ENCODE data around the gene SLC22A16. TPM values are rescaled to one million over a fixed set of nuclear protein-coding genes. Genes with fewer than 3 reads are reported as not detected.

Gene SLC22A16
- total RNA-seq, 1 donor from 2014 or later, result not detected

DNA sequence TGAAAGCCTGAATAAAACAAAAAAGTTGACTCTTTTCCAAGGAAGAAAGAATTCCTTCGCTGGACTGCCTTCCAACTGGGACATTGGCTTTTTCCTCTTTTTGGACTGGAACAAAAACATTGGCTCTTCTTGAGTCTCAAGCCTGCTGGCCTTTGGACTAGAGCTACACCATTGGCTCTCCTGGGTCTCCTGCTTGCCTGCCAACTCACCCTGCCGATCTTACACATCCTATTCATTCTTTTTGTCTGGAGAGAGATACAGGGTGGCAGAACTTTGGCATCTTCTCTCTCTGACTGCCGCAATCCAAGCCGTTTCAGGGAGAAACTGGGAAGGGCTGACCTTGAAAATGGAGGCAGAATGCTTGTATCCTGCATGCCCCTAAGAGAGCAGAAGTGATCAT is 81.2 kb downstream of the SLC22A16 start:
- TF ChIP-seq POLR2A (IDR thresholded peaks at IDR 0.05), result no peak
- TF ChIP-seq POLR2AphosphoS5 (IDR thresholded peaks at IDR 0.05; ENCODE audit: insufficient read depth in 1 of 2, low read depth in 1 of 2), result no peak
- no peak for TF ChIP-seq CTCF (IDR thresholded peaks at IDR 0.05)
- no peaks in the 10 kb centered on the region for H3K36me3 ChIP-seq
- no peaks in the 10 kb centered on the region for H3K27me3 ChIP-seq
- no peaks in the 10 kb centered on the region for H3K9me3 ChIP-seq
- DNase-seq (ENCODE audit: extremely low spot score in 2 of 2), result no peak
- intact Hi-C loops (cut with DNase I), result loop anchor here (10.0 kb wide), 2 partner anchors 220 to 350 kb away; partner anchors contain the start of gene WASF1
- H3K27ac ChIP-seq, result no peak overlapping the region
- H3K4me1 ChIP-seq, result no peaks in the 10 kb centered on the region
- no peak overlapping the region for H3K4me3 ChIP-seq

DNA sequence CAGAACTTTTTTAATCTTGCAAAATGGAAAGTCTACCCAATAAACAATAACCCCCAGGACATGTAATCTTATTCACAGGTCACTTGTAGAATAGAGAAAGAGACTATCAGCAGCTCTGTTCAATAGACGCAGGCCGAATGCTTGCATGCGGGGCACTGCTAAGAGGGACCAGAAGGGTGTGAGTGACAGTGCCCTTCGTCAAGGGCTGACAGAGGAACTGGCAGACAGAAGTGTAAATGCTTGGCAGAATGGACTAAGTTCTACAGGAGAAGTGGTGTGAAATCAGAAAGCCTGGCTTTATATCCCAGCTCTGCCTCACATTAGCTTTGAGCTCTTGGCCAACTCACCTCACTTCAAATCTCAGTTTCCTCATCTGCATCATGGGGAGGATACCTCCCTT is 82.0 kb downstream of the SLC22A16 start:
- Histone ChIP-seq H3K36me3 (no peaks in the 10 kb centered on the region), H3K27me3 (no peaks in the 10 kb centered on the region), H3K4me1 (no peaks in the 10 kb centered on the region), H3K27ac (no peak overlapping the region), H3K9me3 (no peaks in the 10 kb centered on the region), H3K4me3 (no peak overlapping the region)
- intact Hi-C loops (cut with DNase I), result loop anchor here (10.0 kb wide), 2 partner anchors 220 to 350 kb away; partner anchors contain the start of gene WASF1
- no peak for DNase-seq (ENCODE audit: extremely low spot score in 2 of 2)
- TF ChIP-seq POLR2AphosphoS5 (IDR thresholded peaks at IDR 0.05; ENCODE audit: insufficient read depth in 1 of 2, low read depth in 1 of 2), result no peak
- no peak for TF ChIP-seq CTCF (IDR thresholded peaks at IDR 0.05)
- no peak for TF ChIP-seq POLR2A (IDR thresholded peaks at IDR 0.05)

DNA sequence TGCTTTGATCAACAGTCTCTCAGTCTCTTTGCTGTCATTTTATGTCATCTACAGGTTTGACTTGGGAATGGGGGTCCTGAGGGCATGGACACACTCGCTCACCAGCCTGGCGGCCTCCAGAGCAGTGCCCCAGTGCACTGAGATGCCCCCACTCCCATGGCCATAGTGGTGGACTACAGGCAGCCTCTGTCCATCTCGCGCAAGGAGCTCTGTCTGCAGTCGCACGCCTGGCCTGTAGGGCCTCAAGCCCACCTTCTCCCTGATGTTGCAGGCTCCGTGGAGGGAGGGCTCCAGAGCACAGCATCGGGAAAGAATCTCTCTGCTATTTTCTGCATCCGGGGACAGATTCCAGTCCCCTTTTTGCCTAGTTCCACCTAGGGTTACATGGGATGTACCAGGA is 83.7 kb downstream of the SLC22A16 start:
- Histone ChIP-seq H3K27ac (no peak overlapping the region), H3K9me3 (no peaks in the 10 kb centered on the region), H3K4me1 (no peaks in the 10 kb centered on the region), H3K36me3 (no peaks in the 10 kb centered on the region), H3K4me3 (no peak overlapping the region), H3K27me3 (no peaks in the 10 kb centered on the region)
- TF ChIP-seq POLR2A (IDR thresholded peaks at IDR 0.05) (no peak), POLR2AphosphoS5 (IDR thresholded peaks at IDR 0.05; ENCODE audit: insufficient read depth in 1 of 2, low read depth in 1 of 2) (no peak), CTCF (IDR thresholded peaks at IDR 0.05) (no peak)
- intact Hi-C loops (cut with DNase I), result loop anchor here (10.0 kb wide), 2 partner anchors 218 to 348 kb away; partner anchors contain the start of gene WASF1
- DNase-seq (ENCODE audit: extremely low spot score in 2 of 2), result no peak

GRCh38 chr6:110390404-110390803 is 86.0 kb downstream of the SLC22A16 start:
- TF ChIP-seq POLR2AphosphoS5 (IDR thresholded peaks at IDR 0.05; ENCODE audit: insufficient read depth in 1 of 2, low read depth in 1 of 2), result no peak
- no peak for TF ChIP-seq POLR2A (IDR thresholded peaks at IDR 0.05)
- TF ChIP-seq CTCF (IDR thresholded peaks at IDR 0.05), result no peak
- intact Hi-C loops (cut with DNase I), result loop anchor here (10.0 kb wide), 2 partner anchors 216 to 346 kb away; partner anchors contain the start of gene WASF1
- no peaks in the 10 kb centered on the region for H3K4me1 ChIP-seq
- no peaks in the 10 kb centered on the region for H3K27me3 ChIP-seq
- H3K4me3 ChIP-seq, result no peak overlapping the region
- DNase-seq (ENCODE audit: extremely low spot score in 2 of 2), result no peak
- H3K27ac ChIP-seq, result no peak overlapping the region
- no peaks in the 10 kb centered on the region for H3K9me3 ChIP-seq
- H3K36me3 ChIP-seq, result no peaks in the 10 kb centered on the region

DNA sequence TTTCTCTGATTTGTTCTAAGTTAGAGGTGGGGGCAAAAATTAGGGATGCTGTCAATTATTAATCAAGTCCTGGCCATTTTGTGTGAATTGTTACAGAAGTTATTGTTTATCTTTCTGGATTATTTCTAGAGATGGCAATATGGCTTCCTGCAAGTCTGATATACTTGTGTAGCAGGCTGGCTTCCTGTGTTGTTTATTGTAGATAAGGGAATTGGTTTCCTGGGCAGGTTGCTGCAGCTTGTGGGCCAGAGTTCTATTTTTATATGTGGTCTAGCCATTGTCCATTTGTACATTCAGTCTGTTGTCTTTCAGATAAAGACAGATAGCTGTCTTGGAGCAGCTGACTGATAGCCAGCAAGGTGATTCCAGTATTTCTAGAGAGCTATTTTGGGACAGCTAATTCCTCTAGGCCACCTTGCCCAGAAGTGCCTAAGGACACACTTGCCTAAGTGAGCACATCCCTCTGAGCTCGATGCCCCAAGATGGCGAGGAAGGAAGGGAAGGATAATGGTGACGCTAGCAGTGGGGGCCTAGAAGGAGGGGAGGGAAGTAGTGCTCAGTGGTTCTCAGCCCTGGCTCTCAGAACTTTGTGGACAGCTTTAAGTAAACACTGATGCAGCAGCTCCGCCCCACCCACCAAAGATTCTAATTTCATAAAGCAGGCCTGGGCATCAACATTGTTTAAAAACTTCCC is 86.6 kb downstream of the SLC22A16 start:
- H3K4me3 ChIP-seq, result no peak overlapping the region
- TF ChIP-seq POLR2A (IDR thresholded peaks at IDR 0.05) (no peak), POLR2AphosphoS5 (IDR thresholded peaks at IDR 0.05; ENCODE audit: insufficient read depth in 1 of 2, low read depth in 1 of 2) (no peak)
- no peaks in the 10 kb centered on the region for H3K36me3 ChIP-seq
- no peaks in the 10 kb centered on the region for H3K9me3 ChIP-seq
- intact Hi-C loops (cut with DNase I), result loop anchor here (10.0 kb wide), 2 partner anchors 215 to 345 kb away; partner anchors contain the start of gene WASF1
- H3K27me3 ChIP-seq, result no peaks in the 10 kb centered on the region
- H3K27ac ChIP-seq, result no peak overlapping the region
- no peaks in the 10 kb centered on the region for H3K4me1 ChIP-seq
- DNase-seq (ENCODE audit: extremely low spot score in 2 of 2), result no peak
